DMS153 (cell line): ENCODE results near the gene PROC.
A peak's percentile ranks its signal among the peaks of the same experiment; 100 is the strongest.

Source experiments
- DNase-seq: peaks from one replicate; lab custom pipeline; 2025; lab: John Stamatoyannopoulos, UW

PROC gene

GRCh38 chr2:127418300-127419111 is at the start of gene PROC:
TSS of gene PROC (plus strand) at chr2:127418427. CDS start at chr2:127419943, 1,516 bp downstream.
- DNase-seq, result no peak

GRCh38 chr2:127370010-127370409 is 48.2 kb upstream of the PROC start:
- DNase-seq, result no peak

GRCh38 chr2:127371037-127371436 is 47.2 kb upstream of the PROC start:
- no peak for DNase-seq

- DNase-seq, result no peak
Observed at GRCh38 chr2:127373362-127374083, 44.7 kb upstream of the PROC start.

- DNase-seq, result no peak
Observed at GRCh38 chr2:127376257-127376656, 42.0 kb upstream of the PROC start.

GRCh38 chr2:127377262-127377661 is 41.0 kb upstream of the PROC start:
- no peak for DNase-seq

- DNase-seq, result no peak
Observed at GRCh38 chr2:127378720-127379119, 39.5 kb upstream of the PROC start.

GRCh38 chr2:127379712-127380355 is 38.4 kb upstream of the PROC start:
- no peak for DNase-seq

- DNase-seq, result no peak
Observed at GRCh38 chr2:127381762-127382161, 36.5 kb upstream of the PROC start.

- no peak for DNase-seq
Observed at GRCh38 chr2:127382831-127383230, 35.4 kb upstream of the PROC start.

GRCh38 chr2:127384529-127384928 is 33.7 kb upstream of the PROC start:
- no peak for DNase-seq

GRCh38 chr2:127386246-127386645 is 32.0 kb upstream of the PROC start:
- no peak for DNase-seq

- DNase-seq, result peak; percentile 72
Observed at GRCh38 chr2:127386764-127387654, 31.2 kb upstream of the PROC start.

- DNase-seq, result peak; percentile 83
Observed at GRCh38 chr2:127387655-127388422, 30.4 kb upstream of the PROC start, which contains the start of gene MAP3K2. TSS of gene MAP3K2 (minus strand) at chr2:127387975. CDS start at chr2:127343129, 44,846 bp downstream.

- no peak for DNase-seq
Observed at GRCh38 chr2:127388423-127389164, 29.6 kb upstream of the PROC start.

GRCh38 chr2:127389778-127390435 is 28.3 kb upstream of the PROC start:
- DNase-seq, result no peak

GRCh38 chr2:127392133-127392827 is 25.9 kb upstream of the PROC start:
- no peak for DNase-seq

GRCh38 chr2:127392828-127393578 is 25.2 kb upstream of the PROC start:
- no peak for DNase-seq
